SH-SY5Y (cell line): ENCODE measurements around the gene PPP1R27.

ENCODE experiments used
- GATA2 ChIP-seq: IDR thresholded peaks from 2 replicates; pipeline ENCODE4 v1.6.1; 2011; ENCODE audit warnings: mild to moderate bottlenecking, low read depth, low read length
- GATA3 ChIP-seq: IDR thresholded peaks from 2 replicates; pipeline ENCODE4 v1.6.1; 2011; ENCODE audit warnings: low read depth, mild to moderate bottlenecking, low read length, moderate library complexity

DNA sequence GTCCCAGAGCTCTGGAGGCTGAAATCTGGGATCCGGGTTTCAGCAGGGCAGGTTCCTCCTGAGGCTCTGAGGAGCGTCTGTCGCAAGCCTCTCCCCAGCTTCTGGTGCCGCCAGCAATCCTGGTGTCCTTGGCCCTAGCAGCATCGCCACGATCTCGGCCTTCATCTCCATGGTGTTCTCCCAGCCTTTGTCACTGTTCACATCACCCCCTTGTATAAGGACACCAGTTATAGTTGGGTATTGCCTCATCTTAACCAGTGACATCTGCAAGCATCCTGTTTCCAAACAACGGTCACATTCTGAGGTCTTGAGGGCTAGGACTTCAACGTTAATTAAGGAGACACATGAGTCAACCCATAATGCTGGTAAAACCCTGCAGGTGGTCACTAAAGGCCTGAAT is 2.8 kb upstream of the PPP1R27 start:
- TF ChIP-seq GATA3 (no peak), GATA2 (no peak)
